Activated CD8-positive, alpha-beta T cell treated with anti-CD3 and anti-CD28 coated beads for 36 hours (primary cell): ENCODE results near the gene MAST4. TPM values are rescaled to one million over a fixed set of nuclear protein-coding genes. Genes with fewer than 3 reads are reported as not detected.

Source experiments
- ATAC-seq: fragments of 200-7000 bp; cut with Tn5 transposase; one replicate; pipeline ENCODE4 v1.10.0; 2021; ENCODE audit warnings: mild to moderate bottlenecking, moderate library complexity
- CTCF ChIA-PET: fragments of 350-600 bp; sonication (Branson Sonifier 250); formaldehyde crosslinking; loops from one replicate; lab custom pipeline; 2021; ENCODE audit warnings: antibody characterized with exemption; lab: Charles Lee
- POLR2A ChIA-PET: fragments of 350-600 bp; sonication (Branson Sonifier 250); formaldehyde crosslinking; loops from one replicate; lab custom pipeline; 2021; ENCODE audit warnings: antibody characterized with exemption; lab: Charles Lee
- DNase-seq: peaks from one replicate; pipeline ENCODE4 v3.0.0-alpha.2; 2020
- H3K27ac Mint-ChIP-seq: one replicate; pipeline ENCODE4 v1.8.0; 2021; ENCODE audit warnings: mild to moderate bottlenecking, mixed read lengths
- H3K27me3 Mint-ChIP-seq: one replicate; pipeline ENCODE4 v1.8.0; 2021; ENCODE audit warnings: mixed read lengths
- H3K36me3 Mint-ChIP-seq: one replicate; pipeline ENCODE4 v1.8.0; 2021; ENCODE audit warnings: low read depth, mixed read lengths
- H3K4me1 Mint-ChIP-seq: one replicate; pipeline ENCODE4 v1.8.0; 2021; ENCODE audit warnings: low read depth, mixed read lengths
- H3K4me3 Mint-ChIP-seq: one replicate; pipeline ENCODE4 v1.8.0; 2021; ENCODE audit warnings: mild to moderate bottlenecking, moderate library complexity, mixed read lengths
- H3K9me3 Mint-ChIP-seq: one replicate; pipeline ENCODE4 v1.8.0; 2021; ENCODE audit warnings: mixed read lengths
- intact Hi-C: fragments of 100-400 bp; cut with micrococcal nuclease; formaldehyde crosslinking; loops from one replicate; pipeline ENCODE4 v1.10.0; 2022
- total RNA-seq, 2 experiments: library from RNA; stranded (reverse); gene quantifications; one replicate each; pipeline ENCODE4 v1.2.3, GENCODE V29; 2021
- TF ChIP-seq, protein P1 (sequence below): fragments of 200-600 bp; IDR thresholded peaks from one replicate; pipeline ENCODE4 v1.8.0; 2022; ENCODE audit warnings: antibody characterized with exemption, mild to moderate bottlenecking

Gene MAST4
- total RNA-seq, 2 experiments from 2014 or later: 7.6 to 10.0 TPM

DNA sequence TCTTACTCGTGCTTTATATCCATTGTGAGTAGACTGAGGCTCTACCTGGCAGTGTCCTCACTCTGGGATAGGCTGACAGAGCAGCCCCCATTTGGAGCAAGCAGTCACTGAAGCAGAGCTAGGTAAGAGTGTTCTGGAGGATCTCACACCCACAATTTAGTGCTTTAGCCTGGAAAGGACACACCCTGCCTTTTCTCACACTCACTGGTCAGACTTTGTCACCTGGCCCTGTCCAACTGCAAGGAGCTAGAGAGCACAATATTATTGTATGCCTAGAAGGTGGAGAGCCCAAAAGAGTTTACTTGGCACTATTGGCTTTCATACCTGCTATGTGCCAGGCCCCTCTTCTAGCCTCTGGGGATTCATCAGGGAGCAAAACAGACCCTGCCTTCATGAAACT, 141.9 kb downstream of the MAST4 start:
- no peaks in the 10 kb centered on the region for H3K4me1 Mint-ChIP-seq
- POLR2A ChIA-PET: no interaction called here
- TF ChIP-seq, protein P1, sequence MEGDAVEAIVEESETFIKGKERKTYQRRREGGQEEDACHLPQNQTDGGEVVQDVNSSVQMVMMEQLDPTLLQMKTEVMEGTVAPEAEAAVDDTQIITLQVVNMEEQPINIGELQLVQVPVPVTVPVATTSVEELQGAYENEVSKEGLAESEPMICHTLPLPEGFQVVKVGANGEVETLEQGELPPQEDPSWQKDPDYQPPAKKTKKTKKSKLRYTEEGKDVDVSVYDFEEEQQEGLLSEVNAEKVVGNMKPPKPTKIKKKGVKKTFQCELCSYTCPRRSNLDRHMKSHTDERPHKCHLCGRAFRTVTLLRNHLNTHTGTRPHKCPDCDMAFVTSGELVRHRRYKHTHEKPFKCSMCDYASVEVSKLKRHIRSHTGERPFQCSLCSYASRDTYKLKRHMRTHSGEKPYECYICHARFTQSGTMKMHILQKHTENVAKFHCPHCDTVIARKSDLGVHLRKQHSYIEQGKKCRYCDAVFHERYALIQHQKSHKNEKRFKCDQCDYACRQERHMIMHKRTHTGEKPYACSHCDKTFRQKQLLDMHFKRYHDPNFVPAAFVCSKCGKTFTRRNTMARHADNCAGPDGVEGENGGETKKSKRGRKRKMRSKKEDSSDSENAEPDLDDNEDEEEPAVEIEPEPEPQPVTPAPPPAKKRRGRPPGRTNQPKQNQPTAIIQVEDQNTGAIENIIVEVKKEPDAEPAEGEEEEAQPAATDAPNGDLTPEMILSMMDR: no peak

DNA sequence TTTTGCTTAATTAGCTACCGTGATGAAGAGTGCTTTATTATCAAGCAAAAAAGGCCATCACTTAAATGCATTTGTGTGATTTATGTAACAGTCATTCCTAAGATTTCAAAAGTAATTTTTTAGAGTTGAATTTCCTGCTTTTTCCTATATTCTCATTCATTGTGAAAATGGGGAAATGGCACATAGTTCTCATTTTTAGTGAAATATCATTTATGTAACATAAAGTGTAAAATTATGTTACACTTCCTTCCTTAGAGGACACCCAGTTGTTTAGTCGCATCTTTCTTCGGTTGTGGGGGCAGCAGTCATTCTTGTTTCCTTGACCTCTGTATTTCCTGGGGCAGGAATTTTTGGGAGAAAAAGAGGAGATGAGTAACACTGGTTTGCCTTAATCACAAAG, 142.8 kb downstream of the MAST4 start:
- Mint-ChIP-seq H3K27ac (no peak overlapping the region), H3K9me3 (no peaks in the 10 kb centered on the region), H3K36me3 (no peaks in the 10 kb centered on the region), H3K27me3 (peaks cover 10% of the 10 kb centered on the region), H3K4me3 (no peak overlapping the region), H3K4me1 (no peaks in the 10 kb centered on the region)
- ChIA-PET POLR2A (no interaction called here), CTCF (no interaction called here)
- no peak for DNase-seq
- ATAC-seq: no peak
- intact Hi-C loops: no loop called here
- TF ChIP-seq, protein P1: no peak

More for the DNA sequence above, 141.9 kb downstream of the MAST4 start:
- ATAC-seq (no peak), DNase-seq (no peak)
- Mint-ChIP-seq H3K27ac (no peak overlapping the region), H3K36me3 (no peaks in the 10 kb centered on the region), H3K4me3 (no peak overlapping the region), H3K9me3 (no peaks in the 10 kb centered on the region), H3K27me3 (peaks cover 10% of the 10 kb centered on the region)
- intact Hi-C loops: no loop called here
- CTCF ChIA-PET: no interaction called here

DNA sequence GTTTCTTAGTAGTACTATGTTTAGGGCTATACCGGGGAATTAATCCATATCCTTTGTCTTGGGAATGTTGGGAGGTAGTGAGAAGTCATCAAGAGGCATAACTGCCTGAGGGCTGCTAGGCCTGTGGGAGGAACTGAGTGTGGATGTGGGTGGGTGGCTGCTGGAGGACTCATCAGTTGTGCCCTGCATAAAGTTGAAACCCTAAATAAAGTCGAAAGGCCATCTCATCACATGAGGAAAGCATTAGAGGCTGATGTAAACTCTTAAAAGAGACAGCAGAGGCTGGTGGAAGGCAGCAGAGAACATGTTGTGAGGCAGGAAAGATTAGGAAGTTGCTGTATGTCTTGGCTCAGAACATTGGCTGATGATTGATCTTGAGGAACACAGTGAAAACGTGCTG, 143.8 kb downstream of the MAST4 start:
- no peak for DNase-seq
- TF ChIP-seq, protein P1: no peak
- Mint-ChIP-seq H3K36me3 (no peaks in the 10 kb centered on the region), H3K27ac (no peak overlapping the region), H3K9me3 (no peaks in the 10 kb centered on the region), H3K4me3 (no peak overlapping the region), H3K27me3 (peaks cover 9% of the 10 kb centered on the region), H3K4me1 (no peaks in the 10 kb centered on the region)
- intact Hi-C loops: no loop called here
- ATAC-seq: no peak
- ChIA-PET POLR2A (no interaction called here), CTCF (no interaction called here)

DNA sequence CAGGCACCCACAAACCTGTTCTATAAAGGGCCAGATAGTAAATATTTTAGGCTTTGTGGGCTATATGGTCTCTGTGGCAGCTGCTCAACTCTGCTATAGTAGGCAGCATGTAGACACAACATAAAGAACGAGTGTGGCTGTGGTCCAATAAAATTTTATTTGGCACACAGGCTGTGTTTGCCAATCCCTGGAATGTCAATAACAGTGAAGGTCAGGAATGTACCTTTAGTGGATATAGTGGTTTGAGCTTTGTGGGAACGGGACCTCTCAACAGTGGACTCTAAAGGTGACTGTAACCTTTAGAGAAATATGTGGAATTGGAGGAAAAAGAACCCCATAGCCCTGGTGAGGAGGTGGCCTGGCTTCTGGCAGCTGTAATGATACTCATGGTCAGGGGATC, 145.2 kb downstream of the MAST4 start:
- H3K36me3 Mint-ChIP-seq: no peaks in the 10 kb centered on the region
- H3K27ac Mint-ChIP-seq: no peak overlapping the region
- DNase-seq (no peak), ATAC-seq (no peak)
- TF ChIP-seq, protein P1: no peak
- H3K27me3 Mint-ChIP-seq: peaks cover 10% of the 10 kb centered on the region
- intact Hi-C loops: no loop called here
- CTCF ChIA-PET: interaction anchor here (0.7 to 1.9 kb wide), 6 partner anchors 9 to 435 kb away, joined by 3 to 6 read pairs (median 4); no protein-coding TSS in a partner anchor
- POLR2A ChIA-PET: no interaction called here
- no peak overlapping the region for H3K4me3 Mint-ChIP-seq
- no peaks in the 10 kb centered on the region for H3K9me3 Mint-ChIP-seq
- H3K4me1 Mint-ChIP-seq: no peaks in the 10 kb centered on the region

DNA sequence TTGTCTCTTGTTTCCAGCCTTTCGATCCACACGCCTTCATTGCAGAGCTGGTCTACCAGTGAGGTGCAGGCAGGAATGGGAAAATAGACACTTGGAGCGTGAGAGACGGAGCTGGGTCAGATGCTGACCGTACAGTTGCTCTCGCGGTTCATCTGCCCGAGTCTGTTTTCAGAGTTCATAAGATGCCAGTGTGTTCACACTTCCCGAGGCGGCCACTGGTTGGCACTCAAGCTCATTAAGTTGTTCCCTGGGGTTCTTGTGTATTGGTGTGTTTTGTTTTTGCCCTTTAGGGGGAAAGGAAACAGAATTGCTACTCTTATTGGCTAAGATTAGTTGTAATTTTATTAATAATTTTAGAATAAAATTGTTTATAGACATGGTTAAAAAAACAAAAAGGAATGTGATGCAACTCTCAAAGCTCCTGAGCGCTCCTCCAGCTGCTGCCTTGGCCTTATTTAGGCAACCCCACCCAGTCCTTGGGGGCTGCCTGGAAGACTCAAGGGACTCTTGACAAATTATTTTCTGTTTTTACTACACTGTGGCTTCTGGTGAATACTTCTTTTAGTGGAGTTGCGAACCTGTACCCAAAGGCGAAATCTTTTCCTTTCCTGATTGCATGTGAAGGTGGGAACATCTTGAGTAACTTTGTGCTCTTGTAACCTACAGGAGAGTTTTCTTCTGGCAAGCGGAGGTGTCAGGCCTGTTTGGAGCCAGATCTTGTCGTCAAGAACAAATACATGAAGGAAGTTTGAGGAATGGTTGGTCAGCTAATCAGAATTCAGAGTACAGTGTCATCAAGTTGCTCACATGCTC, 146.1 kb downstream of the MAST4 start:
- Mint-ChIP-seq H3K4me3 (no peak overlapping the region), H3K27me3 (peaks cover 9% of the 10 kb centered on the region), H3K4me1 (no peaks in the 10 kb centered on the region), H3K27ac (no peak overlapping the region), H3K36me3 (no peaks in the 10 kb centered on the region), H3K9me3 (no peaks in the 10 kb centered on the region)
- intact Hi-C loops: no loop called here
- ChIA-PET CTCF (interaction anchor here (0.7 to 1.9 kb wide), 6 partner anchors 10 to 436 kb away, joined by 3 to 6 read pairs (median 4); no protein-coding TSS in a partner anchor), POLR2A (no interaction called here)
- TF ChIP-seq, protein P1: no peak
- ATAC-seq (no peak), DNase-seq (peak; percentile 25)
